HepG2 (cell line): Measurements from ENCODE around the gene ALOX5AP. TPM values are rescaled to one million over a fixed set of nuclear protein-coding genes. Genes with fewer than 3 reads are reported as not detected.
A peak's percentile ranks its signal among the peaks of the same experiment; 100 is the strongest.

Experiments used
- ATF7 ChIP-seq, 2 experiments: fragments of 450-650 bp in 1 of 2; sonication (generic) in 1 of 2; formaldehyde crosslinking in 1 of 2; IDR thresholded peaks; 2 replicates each; pipeline versions ENCODE4 v1.4.0 to v1.6.1; 2016 to 2020; ENCODE audit warnings: antibody characterized with exemption in 1 of 2, mild to moderate bottlenecking in 1 of 2, missing genetic modification reagents in 1 of 2
- BATF2 ChIP-seq: sonication (generic); formaldehyde crosslinking; IDR thresholded peaks from 2 replicates; pipeline ENCODE4 v1.8.0; 2022; ENCODE audit warnings: mild to moderate bottlenecking, missing genetic modification reagents, moderate library complexity
- BRF2 ChIP-seq: sonication (generic); formaldehyde crosslinking; IDR thresholded peaks from 2 replicates; pipeline ENCODE4 v1.8.1; 2022; ENCODE audit warnings: mild to moderate bottlenecking, missing genetic modification reagents
- CREB1 ChIP-seq, 2 experiments: fragments of 450-650 bp in 1 of 2; IDR thresholded peaks; 2 replicates each; pipeline ENCODE4 v1.6.1; 2016 to 2017; ENCODE audit warnings: control low read depth in 1 of 2, mild to moderate bottlenecking in 1 of 2, missing compliant biosample characterization in 1 of 2, missing genetic modification characterization in 1 of 2
- HMGXB4 ChIP-seq, 2 experiments: sonication (generic) in 1 of 2; formaldehyde crosslinking in 1 of 2; IDR thresholded peaks; 2 replicates each; pipeline versions ENCODE4 v1.4.0 to v1.6.1; 2018 to 2020; ENCODE audit warnings: missing genetic modification reagents in 2 of 2, borderline replicate concordance in 1 of 2, low read depth in 1 of 2, mild to moderate bottlenecking in 1 of 2, missing biosample characterization in 1 of 2
- KDM5A ChIP-seq: fragments of 200-600 bp; sonication (generic); IDR thresholded peaks from 2 replicates; pipeline ENCODE4 v1.7.0; 2018; ENCODE audit warnings: antibody characterized with exemption, mild to moderate bottlenecking, low read length, borderline replicate concordance
- NFIB ChIP-seq: sonication (generic); formaldehyde crosslinking; IDR thresholded peaks from 2 replicates; pipeline ENCODE4 v1.9.0; 2021; ENCODE audit warnings: missing genetic modification reagents, mild to moderate bottlenecking, borderline replicate concordance
- NR1H2 ChIP-seq: sonication (generic); formaldehyde crosslinking; IDR thresholded peaks from 2 replicates; pipeline ENCODE4 v1.8.1; 2022; ENCODE audit warnings: low read depth, missing genetic modification reagents, borderline replicate concordance
- SPEN ChIP-seq: sonication (generic); formaldehyde crosslinking; IDR thresholded peaks from 2 replicates; pipeline ENCODE4 v1.5.1; 2020; ENCODE audit warnings: low read depth, mild to moderate bottlenecking, missing genetic modification reagents
- SRSF1 ChIP-seq: fragments of 200-400 bp; formaldehyde crosslinking; optimal IDR thresholded peaks from 2 replicates; pipeline ENCODE3; 2017; ENCODE audit warnings: mild to moderate bottlenecking, low read depth, low read length, moderate library complexity
- ZFY ChIP-seq: sonication (generic); formaldehyde crosslinking; IDR thresholded peaks from 2 replicates; pipeline ENCODE4 v1.4.0; 2020; ENCODE audit warnings: missing genetic modification reagents
- ZMYM2 ChIP-seq: sonication (generic); formaldehyde crosslinking; IDR thresholded peaks from 2 replicates; pipeline ENCODE4 v1.8.0; 2022; ENCODE audit warnings: mild to moderate bottlenecking, missing genetic modification reagents
- ZNF20 ChIP-seq: sonication (generic); formaldehyde crosslinking; IDR thresholded peaks from 2 replicates; pipeline ENCODE4 v1.4.0; 2020; ENCODE audit warnings: mild to moderate bottlenecking, moderate library complexity, missing genetic modification reagents
- ZNF263 ChIP-seq: sonication (generic); formaldehyde crosslinking; IDR thresholded peaks from 2 replicates; pipeline ENCODE4 v1.4.0; 2020; ENCODE audit warnings: missing genetic modification reagents
- ZNF326 ChIP-seq: sonication (generic); formaldehyde crosslinking; IDR thresholded peaks from 2 replicates; pipeline ENCODE4 v1.4.0; 2020; ENCODE audit warnings: missing genetic modification reagents, borderline replicate concordance
- ZNF354B ChIP-seq: sonication (generic); formaldehyde crosslinking; IDR thresholded peaks from 2 replicates; pipeline ENCODE4 v1.8.0; 2022; ENCODE audit warnings: mild to moderate bottlenecking, missing genetic modification reagents
- ZNF609 ChIP-seq: sonication (generic); formaldehyde crosslinking; IDR thresholded peaks from 2 replicates; pipeline ENCODE4 v1.4.0; 2020; ENCODE audit warnings: mild to moderate bottlenecking, missing genetic modification reagents, borderline replicate concordance
- ZSCAN20 ChIP-seq: sonication (generic); formaldehyde crosslinking; IDR thresholded peaks from 2 replicates; pipeline ENCODE4 v1.4.0; 2020; ENCODE audit warnings: missing genetic modification reagents, mild to moderate bottlenecking, borderline replicate concordance
- polyA plus RNA-seq, 8 experiments: library from polyadenylated mRNA; depleted of rRNA in 3 of 8; stranded (reverse) in 7 of 8; unstranded in 1 of 8; fragments of >200 nt; fragmentation: Illumina TruSeq in 4 of 8; extraction: Trizol in 4 of 8; gene quantifications; 2 replicates each; pipeline versions ENCODE4 v1.2.1 to v1.2.3, GENCODE V29; 2011 to 2016; ENCODE audit warnings: low read depth in 4 of 8, missing spikeins in 1 of 8, mixed read lengths in 1 of 8; ENCODE audit not compliant: insufficient read depth in 1 of 8
- total RNA-seq, 5 experiments: library from RNA; depleted of rRNA; stranded (reverse); fragments of >200 nt; fragmentation: Illumina TruSeq; extraction: Trizol; gene quantifications; 2 replicates each; pipeline ENCODE4 v1.2.3, GENCODE V29; 2016; ENCODE audit warnings: low read depth in 1 of 5

Gene ALOX5AP
- total and polyA plus RNA-seq, 2 of the 13 experiments (the other 11 are each of a cell fraction or from before 2014, with no cell fraction given), result 0.97 to 1.2 TPM

GRCh38 chr13:30745906-30746686 is 10.8 kb downstream of the ALOX5AP start (continued):
- TF ChIP-seq KDM5A (no peak), ZNF326 (CRISPR knock-in tag) (no peak), NR1H2 (CRISPR knock-in tag) (no peak), ZSCAN20 (CRISPR knock-in tag) (no peak), CREB1 (IDR thresholded peaks at IDR 0.05) (no peak), CREB1 (CRISPR knock-in tag; IDR thresholded peaks at IDR 0.05) (no peak), HMGXB4 (CRISPR knock-in tag; IDR thresholded peaks at IDR 0.05; ENCODE audit: borderline replicate concordance in 1 of 2, low read depth in 1 of 2) (no peak), ZFY (CRISPR knock-in tag) (no peak), ZMYM2 (CRISPR knock-in tag) (no peak), BRF2 (no peak), ZNF20 (no peak), ZNF354B (CRISPR knock-in tag) (no peak), SPEN (no peak), ZNF263 (CRISPR knock-in tag) (0 out of 2 replicates have a peak, but pooled peaks have one; percentile 30), BATF2 (CRISPR knock-in tag) (no peak), ATF7 (IDR thresholded peaks at IDR 0.05) (no peak), ATF7 (CRISPR knock-in tag; IDR thresholded peaks at IDR 0.05) (no peak), ZNF609 (CRISPR knock-in tag) (no peak), NFIB (no peak), SRSF1 (no peak)
